Fibroblast of mammary gland (primary cell): ENCODE measurements around the gene HDGFL3.
"Not testable (repeated sequence)": the region's sequence is repeated elsewhere in the genome, so short reads cannot be mapped to it uniquely, and the experiment has no call there.

Experiments used
- DNase-seq: peaks from one replicate; pipeline ENCODE4 v3.0.0-alpha.2; 2010; ENCODE audit warnings: low read depth
- H3K4me3 ChIP-seq: 2 replicates; pipeline ENCODE4 v1.5.1; 2011; ENCODE audit warnings: low read depth, mild to moderate bottlenecking, low read length, moderate library complexity; ENCODE audit not compliant: control insufficient read depth
- TF ChIP-seq, protein P1 (sequence below): conservative IDR thresholded peaks from 2 replicates; pipeline ENCODE4 v1.5.1; 2011; ENCODE audit warnings: low read depth, low read length, inconsistent platforms; ENCODE audit not compliant: control insufficient read depth, insufficient read depth

Gene HDGFL3

GRCh38 chr15:83085461-83085860, 122.2 kb downstream of the HDGFL3 start:
- DNase-seq, H3K4me3 ChIP-seq: not testable (repeated sequence)
- TF ChIP-seq, protein P1, sequence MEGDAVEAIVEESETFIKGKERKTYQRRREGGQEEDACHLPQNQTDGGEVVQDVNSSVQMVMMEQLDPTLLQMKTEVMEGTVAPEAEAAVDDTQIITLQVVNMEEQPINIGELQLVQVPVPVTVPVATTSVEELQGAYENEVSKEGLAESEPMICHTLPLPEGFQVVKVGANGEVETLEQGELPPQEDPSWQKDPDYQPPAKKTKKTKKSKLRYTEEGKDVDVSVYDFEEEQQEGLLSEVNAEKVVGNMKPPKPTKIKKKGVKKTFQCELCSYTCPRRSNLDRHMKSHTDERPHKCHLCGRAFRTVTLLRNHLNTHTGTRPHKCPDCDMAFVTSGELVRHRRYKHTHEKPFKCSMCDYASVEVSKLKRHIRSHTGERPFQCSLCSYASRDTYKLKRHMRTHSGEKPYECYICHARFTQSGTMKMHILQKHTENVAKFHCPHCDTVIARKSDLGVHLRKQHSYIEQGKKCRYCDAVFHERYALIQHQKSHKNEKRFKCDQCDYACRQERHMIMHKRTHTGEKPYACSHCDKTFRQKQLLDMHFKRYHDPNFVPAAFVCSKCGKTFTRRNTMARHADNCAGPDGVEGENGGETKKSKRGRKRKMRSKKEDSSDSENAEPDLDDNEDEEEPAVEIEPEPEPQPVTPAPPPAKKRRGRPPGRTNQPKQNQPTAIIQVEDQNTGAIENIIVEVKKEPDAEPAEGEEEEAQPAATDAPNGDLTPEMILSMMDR, result peak; percentile 3

- TF ChIP-seq, protein P1, result no peak
- DNase-seq, result no peak
Measured at GRCh38 chr15:83082730-83083386, 124.8 kb downstream of the HDGFL3 start.

DNA sequence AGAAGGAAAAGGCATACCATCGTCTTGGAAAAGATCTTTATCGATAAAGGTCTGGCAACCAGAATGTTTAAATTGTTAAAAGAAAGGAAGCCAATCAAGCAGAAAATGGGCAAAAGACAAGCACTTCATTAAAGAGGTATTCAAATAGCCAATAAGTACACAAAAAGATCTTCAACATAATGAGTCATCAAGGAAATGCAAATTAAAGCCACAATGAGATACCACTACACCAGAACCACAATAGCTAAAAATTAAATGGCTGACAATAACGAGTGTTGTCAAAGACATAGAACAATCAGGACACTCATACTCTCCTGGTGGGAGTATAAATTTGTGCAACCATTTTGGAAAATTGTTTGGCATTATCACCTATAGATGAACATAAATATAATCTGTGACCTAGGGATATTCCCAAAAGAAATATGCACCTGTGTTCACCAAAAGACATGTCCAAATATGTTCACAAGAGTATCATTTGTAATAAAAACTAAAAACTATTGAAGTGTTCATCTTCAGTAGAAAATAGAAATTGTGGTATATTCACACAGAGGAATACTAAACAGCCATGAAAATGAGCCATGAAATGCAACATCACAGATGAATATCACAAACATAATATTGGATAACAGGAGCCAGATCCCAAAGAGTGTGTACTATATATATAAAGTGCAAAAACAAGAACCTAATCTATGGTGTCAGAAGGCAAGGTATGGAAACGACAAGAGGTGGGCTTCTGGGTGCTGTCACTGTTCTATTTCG, 126.2 kb downstream of the HDGFL3 start:
- TF ChIP-seq, protein P1, result no peak
- no peak for DNase-seq
- H3K4me3 ChIP-seq, result no peak overlapping the region

More at GRCh38 chr15:83082730-83083386, 124.8 kb downstream of the HDGFL3 start:
- no peak overlapping the region for H3K4me3 ChIP-seq

- H3K4me3 ChIP-seq, result no peak overlapping the region
- DNase-seq, result no peak
- TF ChIP-seq, protein P1, result no peak
Measured at GRCh38 chr15:83078712-83079111, 128.9 kb downstream of the HDGFL3 start.
